Measurements from ENCODE around the gene HSPA4. TPM values are rescaled to one million over a fixed set of nuclear protein-coding genes. Genes with fewer than 3 reads are reported as not detected.

The HSPA4 gene
- total RNA-seq, 1 experiment from 2014 or later: 70.6 TPM

DNA sequence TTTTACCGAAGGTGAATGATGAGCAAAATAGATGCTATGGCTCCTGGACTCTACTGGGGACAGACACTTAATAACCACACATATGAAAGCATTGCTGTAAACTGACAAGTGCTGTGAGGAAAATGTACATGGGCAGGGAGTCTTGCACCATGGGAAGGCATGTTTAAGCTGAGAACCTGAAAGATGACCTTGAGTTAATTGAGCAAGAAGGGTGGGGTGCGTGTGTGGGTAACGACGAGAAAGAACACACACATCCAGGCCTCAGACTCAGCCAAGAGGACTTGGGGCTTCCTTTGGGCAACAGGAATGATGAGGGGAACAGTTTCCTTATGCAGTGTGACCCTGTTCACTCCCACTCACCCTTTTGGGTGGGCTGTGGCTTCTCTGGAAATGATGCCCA lies 73.1 kb downstream of the HSPA4 start:
- DNase-seq (no peak), ATAC-seq (no peak)
- H3F3A ChIP-seq (ENCODE audit: low read length, unreplicated experiment): no peaks in the 10 kb centered on the region
- no peaks in the 10 kb centered on the region for H3K4me1 ChIP-seq (ENCODE audit: insufficient read depth, low read length)
- H3K9ac ChIP-seq (ENCODE audit: low read length): no peak overlapping the region
- H3K9me3 ChIP-seq (ENCODE audit: low read length): no peaks in the 10 kb centered on the region
- intact Hi-C loops (cut with micrococcal nuclease): no loop called here
- no peak overlapping the region for H2AFZ ChIP-seq (ENCODE audit: low read length)
- H3K27ac ChIP-seq (ENCODE audit: low read length): no peak overlapping the region
- no peaks in the 10 kb centered on the region for H3K79me2 ChIP-seq (ENCODE audit: low read length)
- no peaks in the 10 kb centered on the region for H3K9me2 ChIP-seq (replicated peaks; ENCODE audit: low read length)
- POLR2A ChIA-PET (ENCODE audit: unreplicated experiment): no interaction called here
- CTCF ChIA-PET: no interaction called here
- H3K4me2 ChIP-seq (ENCODE audit: low read length): no peak overlapping the region
- H3K27me3 ChIP-seq (ENCODE audit: low read length): no peaks in the 10 kb centered on the region
- no TSS peak for BruUV-seq (replicated peaks)
- TF ChIP-seq, protein P1, sequence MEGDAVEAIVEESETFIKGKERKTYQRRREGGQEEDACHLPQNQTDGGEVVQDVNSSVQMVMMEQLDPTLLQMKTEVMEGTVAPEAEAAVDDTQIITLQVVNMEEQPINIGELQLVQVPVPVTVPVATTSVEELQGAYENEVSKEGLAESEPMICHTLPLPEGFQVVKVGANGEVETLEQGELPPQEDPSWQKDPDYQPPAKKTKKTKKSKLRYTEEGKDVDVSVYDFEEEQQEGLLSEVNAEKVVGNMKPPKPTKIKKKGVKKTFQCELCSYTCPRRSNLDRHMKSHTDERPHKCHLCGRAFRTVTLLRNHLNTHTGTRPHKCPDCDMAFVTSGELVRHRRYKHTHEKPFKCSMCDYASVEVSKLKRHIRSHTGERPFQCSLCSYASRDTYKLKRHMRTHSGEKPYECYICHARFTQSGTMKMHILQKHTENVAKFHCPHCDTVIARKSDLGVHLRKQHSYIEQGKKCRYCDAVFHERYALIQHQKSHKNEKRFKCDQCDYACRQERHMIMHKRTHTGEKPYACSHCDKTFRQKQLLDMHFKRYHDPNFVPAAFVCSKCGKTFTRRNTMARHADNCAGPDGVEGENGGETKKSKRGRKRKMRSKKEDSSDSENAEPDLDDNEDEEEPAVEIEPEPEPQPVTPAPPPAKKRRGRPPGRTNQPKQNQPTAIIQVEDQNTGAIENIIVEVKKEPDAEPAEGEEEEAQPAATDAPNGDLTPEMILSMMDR (conservative IDR thresholded peaks at IDR 0.05; ENCODE audit: low read depth, low read length): no peak
- no peak for TF ChIP-seq EZH2 (IDR thresholded peaks at IDR 0.05; ENCODE audit: low read length, unreplicated experiment)
- TF ChIP-seq EZH2phosphoT487 (IDR thresholded peaks at IDR 0.05; ENCODE audit: borderline replicate concordance, low read length): no peak
- no peaks in the 10 kb centered on the region for H3K36me3 ChIP-seq (ENCODE audit: low read depth, low read length)
- H3K4me3 ChIP-seq (ENCODE audit: low read length): no peak overlapping the region
- no peaks in the 10 kb centered on the region for H4K20me1 ChIP-seq (ENCODE audit: low read length)

GRCh38 chr5:133128066-133128465 lies 76.3 kb downstream of the HSPA4 start:
- Histone ChIP-seq H4K20me1 (ENCODE audit: low read length) (no peaks in the 10 kb centered on the region), H3K27me3 (ENCODE audit: low read length) (no peaks in the 10 kb centered on the region), H3K27ac (ENCODE audit: low read length) (no peak overlapping the region), H3K9me3 (ENCODE audit: low read length) (no peaks in the 10 kb centered on the region), H3K4me1 (ENCODE audit: insufficient read depth, low read length) (peaks cover 5% of the 10 kb centered on the region; the same call in 1 of the 2 replicates), H3F3A (ENCODE audit: low read length, unreplicated experiment) (no peaks in the 10 kb centered on the region), H3K4me2 (ENCODE audit: low read length) (no peak overlapping the region), H2AFZ (ENCODE audit: low read length) (no peak overlapping the region), H3K9ac (ENCODE audit: low read length) (no peak overlapping the region), H3K9me2 (replicated peaks; ENCODE audit: low read length) (no peaks in the 10 kb centered on the region), H3K4me3 (ENCODE audit: low read length) (no peak overlapping the region), H3K36me3 (ENCODE audit: low read depth, low read length) (no peaks in the 10 kb centered on the region), H3K79me2 (ENCODE audit: low read length) (no peaks in the 10 kb centered on the region)
- CTCF ChIA-PET: no interaction called here
- no peak for DNase-seq
- no TSS peak for BruUV-seq (replicated peaks)
- no peak for ATAC-seq
- TF ChIP-seq, protein P1 (conservative IDR thresholded peaks at IDR 0.05; ENCODE audit: low read depth, low read length): no peak
- TF ChIP-seq EZH2 (IDR thresholded peaks at IDR 0.05; ENCODE audit: low read length, unreplicated experiment): no peak
- TF ChIP-seq EZH2phosphoT487 (IDR thresholded peaks at IDR 0.05; ENCODE audit: borderline replicate concordance, low read length): no peak
- POLR2A ChIA-PET (ENCODE audit: unreplicated experiment): no interaction called here
- intact Hi-C loops (cut with micrococcal nuclease): no loop called here

GRCh38 chr5:133129289-133129688 lies 77.5 kb downstream of the HSPA4 start:
- POLR2A ChIA-PET (ENCODE audit: unreplicated experiment): no interaction called here
- intact Hi-C loops (cut with micrococcal nuclease): no loop called here
- TF ChIP-seq, protein P1 (conservative IDR thresholded peaks at IDR 0.05; ENCODE audit: low read depth, low read length): no peak
- TF ChIP-seq EZH2 (IDR thresholded peaks at IDR 0.05; ENCODE audit: low read length, unreplicated experiment) (no peak), EZH2phosphoT487 (IDR thresholded peaks at IDR 0.05; ENCODE audit: borderline replicate concordance, low read length) (no peak)
- H3K9me3 ChIP-seq (ENCODE audit: low read length): no peaks in the 10 kb centered on the region
- CTCF ChIA-PET: no interaction called here
- no peaks in the 10 kb centered on the region for H3K9me2 ChIP-seq (replicated peaks; ENCODE audit: low read length)
- no peaks in the 10 kb centered on the region for H4K20me1 ChIP-seq (ENCODE audit: low read length)
- BruUV-seq (replicated peaks): no TSS peak
- ATAC-seq: no peak
- H3K4me2 ChIP-seq (ENCODE audit: low read length): no peak overlapping the region
- H3K27me3 ChIP-seq (ENCODE audit: low read length): no peaks in the 10 kb centered on the region
- peaks cover 5% of the 10 kb centered on the region; the same call in 1 of the 2 replicates for H3K4me1 ChIP-seq (ENCODE audit: insufficient read depth, low read length)
- no peaks in the 10 kb centered on the region for H3K79me2 ChIP-seq (ENCODE audit: low read length)
- no peak overlapping the region for H3K27ac ChIP-seq (ENCODE audit: low read length)
- no peak overlapping the region for H3K4me3 ChIP-seq (ENCODE audit: low read length)
- H2AFZ ChIP-seq (ENCODE audit: low read length): no peak overlapping the region
- no peak overlapping the region for H3K9ac ChIP-seq (ENCODE audit: low read length)
- H3K36me3 ChIP-seq (ENCODE audit: low read depth, low read length): no peaks in the 10 kb centered on the region
- H3F3A ChIP-seq (ENCODE audit: low read length, unreplicated experiment): no peaks in the 10 kb centered on the region
- no peak for DNase-seq
